ENCODE data around the gene CEP55.

Gene CEP55

GRCh38 chr10:93567277-93568104 lies 71.1 kb downstream of the CEP55 start:
- no peak for DNase-seq

- no peak for DNase-seq
Measured at GRCh38 chr10:93568105-93568390, 71.6 kb downstream of the CEP55 start.

GRCh38 chr10:93570383-93570782 lies 74.0 kb downstream of the CEP55 start:
- no peak for DNase-seq

- no peak for DNase-seq
Measured at GRCh38 chr10:93572606-93573005, 76.2 kb downstream of the CEP55 start.

GRCh38 chr10:93573051-93573909 lies 76.9 kb downstream of the CEP55 start:
- DNase-seq: no peak

- no peak for DNase-seq
Measured at GRCh38 chr10:93573924-93574323, 77.5 kb downstream of the CEP55 start.

- no peak for DNase-seq
Measured at GRCh38 chr10:93576888-93577287, 80.5 kb downstream of the CEP55 start.

- no peak for DNase-seq
Measured at GRCh38 chr10:93577565-93577964, 81.2 kb downstream of the CEP55 start.

All from islet precursor cell (in vitro differentiated cells).